Heart left ventricle (tissue), 16 donors: Measurements from ENCODE around the gene MEIS2. TPM values are rescaled to one million over a fixed set of nuclear protein-coding genes. Genes with fewer than 3 reads are reported as not detected.
A peak's percentile ranks its signal among the peaks of the same experiment; 100 is the strongest.

Experiments
- ATAC-seq, 4 donors: fragments of 200-7000 bp; cut with Tn5 transposase; one replicate each; pipeline ENCODE4 v1.9.1; 2020 to 2022; ENCODE audit warnings: moderate library complexity in 4 of 4, mild to moderate bottlenecking in 3 of 4, moderate number of reproducible peaks in 1 of 4
- DNase-seq, 5 donors: peaks; one replicate each; pipeline ENCODE4 v3.0.0-alpha.2; 2020
- H3K27ac ChIP-seq, 12 donors: fragments of 200-600 bp; sonication (generic) in 4 of 12; one replicate each; pipeline versions ENCODE4 v1.5.0 to v1.8.0; 2016 to 2022; ENCODE audit warnings: mild to moderate bottlenecking in 2 of 12
- H3K27me3 ChIP-seq, 9 donors: fragments of 200-600 bp; sonication (generic) in 2 of 9; one replicate each; pipeline versions ENCODE4 v1.5.1 to v1.8.0; 2016 to 2022; ENCODE audit warnings: mild to moderate bottlenecking in 3 of 9
- H3K36me3 ChIP-seq, 9 donors: fragments of 200-600 bp; sonication (generic) in 2 of 9; one replicate each; pipeline versions ENCODE4 v1.5.0 to v1.8.0; 2018 to 2022; ENCODE audit warnings: mild to moderate bottlenecking in 2 of 9
- H3K4me1 ChIP-seq, 12 donors: fragments of 200-600 bp; sonication (generic) in 4 of 12; one replicate each; pipeline versions ENCODE4 v1.5.0 to v1.8.0; 2016 to 2022; ENCODE audit warnings: mild to moderate bottlenecking in 3 of 12
- H3K4me3 ChIP-seq, 12 donors: fragments of 200-600 bp; sonication (generic) in 4 of 12; one replicate each; pipeline versions ENCODE4 v1.5.0 to v1.8.0; 2017 to 2022; ENCODE audit warnings: mild to moderate bottlenecking in 9 of 12, moderate library complexity in 4 of 12
- H3K9me3 ChIP-seq, 12 donors: fragments of 200-600 bp; sonication (generic) in 4 of 12; one replicate each; pipeline versions ENCODE4 v1.5.0 to v1.8.0; 2016 to 2022; ENCODE audit warnings: mild to moderate bottlenecking in 1 of 12
- CTCF ChIP-seq, 12 donors: fragments of 200-600 bp; sonication (generic) in 4 of 12; IDR thresholded peaks; one replicate each; pipeline versions ENCODE4 v1.5.0 to v1.8.0; 2018 to 2022; ENCODE audit warnings: antibody characterized with exemption in 12 of 12, mild to moderate bottlenecking in 5 of 12
- POLR2A ChIP-seq, 2 donors: fragments of 450-650 bp; IDR thresholded peaks; one replicate each; pipeline ENCODE4 v1.6.1; 2017; ENCODE audit warnings: antibody characterized with exemption in 2 of 2, mild to moderate bottlenecking in 2 of 2, moderate library complexity in 2 of 2
- whole genome bisulfite sequencing, 4 donors: extraction: QIAGEN DNeasy Blood & Tissue Kit in 2 of 4; methylation state at CpG; one replicate each; pipeline versions ENCODE4 v1.1.5 to v1.1.7; 2013 to 2018; 5-methylcytosine and 5-hydroxymethylcytosine counted together
- intact Hi-C, 10 donors: fragments of 100-400 bp; cut with DNase I; formaldehyde crosslinking; loops; one replicate each; pipeline versions ENCODE4 v1.11.1 to v1.14.2; 2022
- polyA plus RNA-seq, 2 donors: library from polyadenylated mRNA; stranded (reverse); fragments of 200-250 nt; gene quantifications; one replicate each; pipeline ENCODE4 v1.2.3, GENCODE V29; 2013
- total RNA-seq, 9 donors: library from RNA; depleted of rRNA in 2 of 9; stranded (reverse); fragments of >200 nt in 2 of 9; fragmentation: NEBNext Ultra II Directional in 3 of 9; extraction: Animal tissue kit (Norgen Biotek cat#: 25700) in 3 of 9; gene quantifications; one replicate each; pipeline versions ENCODE4 v1.1.0 to v1.2.4, GENCODE V29; 2016 to 2023
- donor health status: ischemic (EF 13 %, LVEDD 7.1; RV severe dilation, severe dysfunction).
- donor health status: healthy with polysubstance abuse.
- donor health status: DM: no; HTN: yes; CAD: no.
- donor health status: DM: no; HTN: no; CAD: no.
- donor health status: ischemic (EF 25% LVEDD 6.9; RV normal size, moderate dysfunction).
- donor health status: ischemic (EF 25% LVEDD 5.7; RV mildly dilated, moderate dysfunction).
- donor health status: healthy.
- donor health status: DM: yes; HTN: yes; CAD: no.
- donor health status: ischemic (EF 35%, LVEDD 5.7; RV mildly dilated, moderate dysfunction).
- donor health status: nonischemic (EF 11% LVEDD 7.7; RV severe dilation, severe dysfunction).
- donor health status: DM: yes; HTN: yes; CAD: no.
- donor health status: PGD.
- donor health status: ischemic (EF 29% LVEDD 5.4; RV normal size, mild dysfunction).
- donor health status: nonischemic (EF 23%, LVEDD 6.1; RV moderate dilation, normal function).

The MEIS2 gene
- total and polyA plus RNA-seq, 11 donors: 13.2 to 89.7 (median 49.7) TPM

GRCh38 chr15:36901012-36901411 lies 199.3 kb downstream of the MEIS2 start:
- ATAC-seq: no peak
- intact Hi-C loops: no loop called here
- Histone ChIP-seq H3K27ac (peak overlapping the region in 1 of 12 donors; percentile 41), H3K9me3 (no peaks in the 10 kb centered on the region), H3K4me1 (peaks cover 0 to 44% (median 14%) of the 10 kb centered on the region in 12 donors), H3K4me3 (no peak overlapping the region), H3K36me3 (peaks cover 0 to 5% (median 0%) of the 10 kb centered on the region in 9 donors), H3K27me3 (no peaks in the 10 kb centered on the region)
- DNase-seq: no peak
- TF ChIP-seq POLR2A (IDR thresholded peaks at IDR 0.05) (no peak), CTCF (IDR thresholded peaks at IDR 0.05) (no peak)
- WGBS, 4 donors: 80 to 89% (median 86%) methylated on average over 4 of the region's 4 CpGs

- peaks cover 0 to 16% (median 3%) of the 10 kb centered on the region in 9 donors for H3K36me3 ChIP-seq
- DNase-seq (no peak), ATAC-seq (no peak)
- peaks cover 0 to 31% (median 12%) of the 10 kb centered on the region in 12 donors for H3K4me1 ChIP-seq
- H3K27ac ChIP-seq: no peak overlapping the region
- TF ChIP-seq POLR2A (IDR thresholded peaks at IDR 0.05) (no peak), CTCF (IDR thresholded peaks at IDR 0.05) (no peak)
- H3K4me3 ChIP-seq: no peak overlapping the region
- intact Hi-C loops: loop anchor here in 4 of 10 donors (5.0 to 10.0 kb wide), 4 partner anchors 85 to 198 kb away; no protein-coding TSS in a partner anchor
- no peaks in the 10 kb centered on the region for H3K27me3 ChIP-seq
- H3K9me3 ChIP-seq: no peaks in the 10 kb centered on the region
- 67 to 78% (median 72%) methylated on average over 2 of the region's 2 CpGs for WGBS, 4 donors
These were observed 200.7 kb downstream of the MEIS2 start for GRCh38 chr15:36899696-36900095.

- DNase-seq: no peak
- intact Hi-C loops: loop anchor here in 4 of 10 donors (5.0 to 10.0 kb wide), 4 partner anchors 86 to 199 kb away; no protein-coding TSS in a partner anchor
- TF ChIP-seq CTCF (IDR thresholded peaks at IDR 0.05) (no peak), POLR2A (IDR thresholded peaks at IDR 0.05) (no peak)
- H3K27ac ChIP-seq: peak overlapping the region in 2 of 12 donors; percentile 9 to 61
- H3K4me1 ChIP-seq: peaks cover 0 to 20% (median 4%) of the 10 kb centered on the region in 12 donors
- no peaks in the 10 kb centered on the region for H3K27me3 ChIP-seq
- WGBS, 4 donors: 54 to 62% (median 60%) methylated on average over 4 of the region's 4 CpGs
- no peaks in the 10 kb centered on the region for H3K9me3 ChIP-seq
- no peak overlapping the region for H3K4me3 ChIP-seq
- H3K36me3 ChIP-seq: peaks cover 0 to 26% (median 11%) of the 10 kb centered on the region in 9 donors
- no peak for ATAC-seq
These were observed 201.7 kb downstream of the MEIS2 start for GRCh38 chr15:36898536-36899126.

GRCh38 chr15:36897834-36898233 lies 202.5 kb downstream of the MEIS2 start:
- intact Hi-C loops: loop anchor here in 4 of 10 donors (5.0 to 10.0 kb wide), 4 partner anchors 87 to 199 kb away; no protein-coding TSS in a partner anchor

More at GRCh38 chr15:36897834-36898233, 202.5 kb downstream of the MEIS2 start:
- peaks cover 0 to 34% (median 11%) of the 10 kb centered on the region in 9 donors for H3K36me3 ChIP-seq
- ATAC-seq: peak in 1 of 4 donors; percentile 15
- no peak overlapping the region for H3K4me3 ChIP-seq
- WGBS, 4 donors: 41 to 61% (median 45%) methylated on average over 3 of the region's 3 CpGs
- no peaks in the 10 kb centered on the region for H3K27me3 ChIP-seq
- TF ChIP-seq POLR2A (IDR thresholded peaks at IDR 0.05) (no peak), CTCF (IDR thresholded peaks at IDR 0.05) (no peak)
- H3K9me3 ChIP-seq: no peaks in the 10 kb centered on the region
- peak overlapping the region in 3 of 12 donors; percentile 33 to 61 (median 38) for H3K27ac ChIP-seq
- DNase-seq: no peak
- H3K4me1 ChIP-seq: peaks cover 0 to 20% (median 4%) of the 10 kb centered on the region in 12 donors
